K562 (cell line): ENCODE results near the gene CYYR1. TPM values are rescaled to one million over a fixed set of nuclear protein-coding genes. Genes with fewer than 3 reads are reported as not detected.

ENCODE experiments used
- ATAC-seq: fragments of 200-7000 bp; cut with Tn5 transposase; 3 replicates; pipeline ENCODE4 v1.9.1; 2020; ENCODE audit warnings: moderate library complexity
- BruUV-seq: library from RNA; stranded (reverse); fragments of 400-500 nt; replicated peaks from 2 replicates; lab custom pipeline; 2021; lab: Mats Ljungman, UMichigan
- CTCF ChIA-PET: fragments of 300-600 bp; formaldehyde crosslinking; extraction: SDS; loops from one replicate; lab custom pipeline; 2021; ENCODE audit warnings: low intra/inter-chr PET ratio; lab: Yijun Ruan, JAX
- POLR2A ChIA-PET: fragments of 300-600, 350-650 bp; sonication (Branson Sonifier 250); formaldehyde crosslinking; extraction: SDS; loops from one replicate; lab custom pipeline; 2021; ENCODE audit warnings: antibody characterized with exemption, inconsistent platforms; lab: Yijun Ruan, JAX
- DNase-seq, 4 experiments: peaks; one replicate each; pipeline versions ENCODE4 v3.0.0 to v3.0.0-alpha.2; 2011 to 2018; ENCODE audit warnings: low spot score in 3 of 4, mixed read lengths in 3 of 4; ENCODE audit errors: extremely low read depth in 1 of 4
- FAIRE-seq: peaks from 2 replicates; lab custom pipeline; 2011; peaks lifted over from hg19 to GRCh38; lab: Jason Lieb, UNC
- H2AFZ ChIP-seq: 2 replicates; pipeline ENCODE4 v1.6.0; 2011; ENCODE audit warnings: low read depth, low read length, control low read depth, inconsistent platforms
- H3K27ac ChIP-seq: fragments of 200-600 bp; 3 replicates; pipeline ENCODE4 v1.8.0; 2011; ENCODE audit warnings: low read depth, mild to moderate bottlenecking, control low read depth, inconsistent platforms, low read length, moderate library complexity, mixed read lengths; ENCODE audit errors: extremely low read depth
- H3K27me3 ChIP-seq, 2 experiments: fragments of 300-600 bp in 1 of 2; 2 replicates in 1 of 2; 3 replicates in 1 of 2; pipeline versions ENCODE4 v1.6.0 to v1.8.0; 2011; ENCODE audit warnings: inconsistent platforms in 2 of 2, low read length in 2 of 2, mild to moderate bottlenecking in 1 of 2, mixed read lengths in 1 of 2, moderate library complexity in 1 of 2; ENCODE audit not compliant: control insufficient read depth in 2 of 2, insufficient read depth in 2 of 2
- H3K36me3 ChIP-seq: fragments of 300-600 bp; 3 replicates; pipeline ENCODE4 v1.8.0; 2011; ENCODE audit warnings: mild to moderate bottlenecking, low read length, inconsistent platforms; ENCODE audit not compliant: control insufficient read depth, insufficient read depth
- H3K4me1 ChIP-seq, 2 experiments: fragments of 200-600 bp in 1 of 2; replicated peaks in 1 of 2; 2 replicates in 1 of 2; 3 replicates in 1 of 2; pipeline versions ENCODE4 v1.5.1 to v1.8.0; 2011; ENCODE audit warnings: inconsistent platforms in 2 of 2, low read length in 2 of 2, mild to moderate bottlenecking in 1 of 2, mixed read lengths in 1 of 2, moderate library complexity in 1 of 2; ENCODE audit not compliant: control insufficient read depth in 2 of 2, insufficient read depth in 2 of 2
- H3K4me2 ChIP-seq: 2 replicates; pipeline ENCODE4 v1.6.1; 2011; ENCODE audit warnings: low read length, control low read depth, inconsistent platforms, mixed read lengths; ENCODE audit not compliant: insufficient read depth
- H3K4me3 ChIP-seq: fragments of 200-600 bp; sonication (generic), shearing (Covaris generic); 2 replicates; pipeline ENCODE4 v1.5.1; 2016; ENCODE audit warnings: control low read depth, inconsistent platforms
- H3K79me2 ChIP-seq: fragments of 200-600 bp; 3 replicates; pipeline ENCODE4 v1.8.0; 2011; ENCODE audit warnings: low read length, inconsistent platforms; ENCODE audit not compliant: control insufficient read depth, insufficient read depth
- H3K9ac ChIP-seq, 2 experiments: 2 replicates each; pipeline versions ENCODE4 v1.6.0 to v1.6.1; 2011; ENCODE audit warnings: low read depth in 2 of 2, low read length in 2 of 2, control low read depth in 1 of 2, inconsistent platforms in 1 of 2, mild to moderate bottlenecking in 1 of 2, mixed read lengths in 1 of 2; ENCODE audit not compliant: insufficient read depth in 1 of 2
- H3K9me1 ChIP-seq: one replicate; pipeline ENCODE4 v1.6.0; 2011; ENCODE audit warnings: inconsistent platforms, mild to moderate bottlenecking, low read length, moderate library complexity; ENCODE audit not compliant: control insufficient read depth, insufficient read depth
- H3K9me3 ChIP-seq: replicated peaks from 2 replicates; pipeline ENCODE4 v1.5.1; 2011; ENCODE audit warnings: low read depth, low read length, inconsistent platforms; ENCODE audit not compliant: control insufficient read depth, insufficient read depth
- H4K20me1 ChIP-seq: replicated peaks from 2 replicates; pipeline ENCODE4 v1.6.1; 2011; ENCODE audit warnings: low read length, inconsistent platforms, mixed read lengths; ENCODE audit not compliant: control insufficient read depth, insufficient read depth
- CREM ChIP-seq: IDR thresholded peaks from 2 replicates; pipeline ENCODE4 v1.6.1; 2014; ENCODE audit warnings: antibody characterized with exemption, low read depth
- KLF1 ChIP-seq: fragments of 450-650 bp; IDR thresholded peaks from 2 replicates; pipeline ENCODE4 v1.6.1; 2016; ENCODE audit warnings: missing genetic modification characterization, missing compliant biosample characterization
- NR2F6 ChIP-seq: fragments of 450-650 bp; formaldehyde crosslinking; IDR thresholded peaks from 2 replicates; pipeline ENCODE4 v1.4.0; 2020; ENCODE audit warnings: mild to moderate bottlenecking
- PCBP1 ChIP-seq: fragments of 200-400 bp; formaldehyde crosslinking; IDR thresholded peaks from 2 replicates; pipeline ENCODE4 v1.6.1; 2018; ENCODE audit warnings: mild to moderate bottlenecking, low read depth, low read length; ENCODE audit not compliant: poor library complexity, severe bottlenecking
- PHTF2 ChIP-seq: fragments of 250-450 bp; sonication (Bioruptor Pico); IDR thresholded peaks from 2 replicates; pipeline ENCODE4 v1.5.0; 2021; ENCODE audit warnings: mild to moderate bottlenecking
- PPARD ChIP-seq: fragments of 250-450 bp; sonication (Bioruptor Pico); IDR thresholded peaks from 2 replicates; pipeline ENCODE4 v1.8.0; 2022; ENCODE audit warnings: inconsistent platforms, mild to moderate bottlenecking, moderate library complexity
- SRF ChIP-seq, 2 experiments: fragments of 250-450, 450-650 bp in 1 of 2; sonication (Bioruptor Pico) in 1 of 2; sonication (generic) in 1 of 2; formaldehyde crosslinking; IDR thresholded peaks; 2 replicates each; pipeline versions ENCODE4 v1.5.0 to v1.5.1; 2020 to 2022; ENCODE audit warnings: mild to moderate bottlenecking in 1 of 2, missing genetic modification reagents in 1 of 2
- TAF7 ChIP-seq: fragments of 450-650 bp; IDR thresholded peaks from 2 replicates; pipeline ENCODE4 v1.6.1; 2016; ENCODE audit warnings: missing genetic modification characterization, missing compliant biosample characterization
- TARDBP ChIP-seq: fragments of 450-650 bp; IDR thresholded peaks from 2 replicates; pipeline ENCODE4 v1.6.1; 2016
- ZNF134 ChIP-seq: fragments of 250-450 bp; sonication (Bioruptor Pico); conservative IDR thresholded peaks from 2 replicates; pipeline ENCODE4 v1.4.0; 2020
- ZNF197 ChIP-seq: fragments of 200-800 bp; sonication (Bioruptor generic); IDR thresholded peaks from 2 replicates; pipeline ENCODE4 v1.6.1; 2016; ENCODE audit warnings: low read depth, missing genetic modification characterization, missing compliant biosample characterization
- ZNF24 ChIP-seq: fragments of 450-650 bp; IDR thresholded peaks from 2 replicates; pipeline ENCODE4 v1.6.1; 2016
- ZNF316 ChIP-seq: fragments of 450-650 bp; IDR thresholded peaks from 2 replicates; pipeline ENCODE4 v1.6.1; 2016
- WGBS: fragments of 100-300 bp; shearing (Covaris generic); methylation state at CpG from one replicate; pipeline ENCODE4 v1.1.6; 2016; ENCODE audit warnings: low coverage, mixed read lengths; ENCODE audit not compliant: insufficient coverage; ENCODE audit errors: missing lambda C conversion rate; 5-methylcytosine and 5-hydroxymethylcytosine counted together
- in situ Hi-C: fragments of 300-500 bp; cut with MboI; formaldehyde crosslinking; loops from 4 replicates; pipeline ENCODE4 v1.15.0; 2018; ENCODE audit warnings: inconsistent platforms, mixed read lengths
- intact Hi-C: fragments of 100-400 bp; cut with micrococcal nuclease; formaldehyde crosslinking; loops from 2 replicates; pipeline ENCODE4 v1.14.2; 2022
- polyA plus RNA-seq, 8 experiments: library from polyadenylated mRNA; depleted of rRNA in 4 of 8; stranded (reverse) in 5 of 8; unstranded in 3 of 8; fragments of >200 nt; fragmentation: Nextera tagmentation in 2 of 8; fragmentation: Illumina TruSeq in 1 of 8; extraction: Ambion mirVana in 2 of 8; extraction: Trizol in 1 of 8; gene quantifications; 2 replicates each; pipeline versions ENCODE4 v1.2.1 to v1.2.3, GENCODE V29; 2011 to 2014; ENCODE audit warnings: inconsistent platforms in 1 of 8, missing spikeins in 1 of 8
- total RNA-seq, 7 experiments: library from RNA; depleted of rRNA in 6 of 7; stranded (reverse); fragments of >200 nt in 6 of 7; fragmentation: Illumina TruSeq in 2 of 7; extraction: Trizol in 2 of 7; gene quantifications; 2 replicates each; pipeline versions ENCODE4 v1.2.1 to v1.2.3, GENCODE V29; 2011 to 2021; ENCODE audit warnings: low replicate concordance in 1 of 7
- TF ChIP-seq, protein P1 (sequence below), 2 experiments: fragments of 450-650 bp in 1 of 2; sonication (generic) in 1 of 2; formaldehyde crosslinking; conservative IDR thresholded peaks; 2 replicates each; pipeline versions ENCODE4 v1.4.0 to v1.8.1; 2020 to 2022; ENCODE audit warnings: mild to moderate bottlenecking in 1 of 2, missing genetic modification reagents in 1 of 2
- TF ChIP-seq, protein P2 (sequence below), 2 experiments: fragments of 450-650 bp; IDR thresholded peaks; 2 replicates each; pipeline ENCODE4 v1.6.1; 2016; ENCODE audit warnings: mild to moderate bottlenecking in 2 of 2, borderline replicate concordance in 1 of 2, low read depth in 1 of 2, moderate library complexity in 1 of 2

Gene CYYR1
- total and polyA plus RNA-seq, 9 of the 15 experiments (the other 6 are each of a cell fraction or from before 2014, with no cell fraction given) = not detected

DNA sequence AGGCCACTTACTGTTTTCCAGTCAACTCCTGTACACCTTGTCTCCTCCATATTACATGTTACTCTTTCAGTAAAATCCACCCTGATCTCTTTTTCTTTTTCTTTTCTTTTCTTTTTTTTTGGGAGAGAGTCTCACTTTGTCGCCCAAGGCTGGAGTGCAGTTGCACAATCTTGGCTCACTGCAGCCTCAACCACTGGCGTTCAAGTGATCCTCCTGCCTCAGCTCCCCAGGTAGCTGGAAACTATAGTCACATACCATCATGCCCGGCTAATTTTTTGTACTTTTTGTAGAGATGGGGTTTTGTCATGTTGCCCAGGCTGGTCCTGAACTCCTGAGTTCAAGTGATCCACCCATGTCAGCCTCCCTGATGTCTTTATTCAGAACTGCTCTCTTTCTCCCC is 57.8 kb downstream of the CYYR1 start:
- Histone ChIP-seq H4K20me1 (no peaks in the 10 kb centered on the region), H3K4me2 (no peak overlapping the region), H3K79me2 (no peaks in the 10 kb centered on the region), H3K9ac (no peak overlapping the region), H3K27ac (no peak overlapping the region), H3K4me3 (no peak overlapping the region), H3K27me3 (no peaks in the 10 kb centered on the region), H3K4me1 (no peaks in the 10 kb centered on the region), H3K9me1 (no peaks in the 10 kb centered on the region), H3K36me3 (no peaks in the 10 kb centered on the region), H2AFZ (no peak overlapping the region), H3K9me3 (no peaks in the 10 kb centered on the region)
- ChIA-PET CTCF (no interaction called here), POLR2A (no interaction called here)
- no peak for FAIRE-seq
- DNase-seq = no peak
- intact Hi-C loops = no loop called here
- no peak for ATAC-seq
- 2% methylated on average over 3 of the region's 3 CpGs for WGBS
- in situ Hi-C loops = no loop called here
- BruUV-seq = no TSS peak
- TF ChIP-seq ZNF24 (no peak), CREM (no peak), PCBP1 (no peak), ZNF316 (no peak), ZNF134 (no peak), TARDBP (no peak), NR2F6 (CRISPR knock-in tag) (no peak), KLF1 (tag) (no peak), PHTF2 (CRISPR knock-in tag) (no peak), TAF7 (tag) (no peak), SRF (CRISPR knock-in tag; IDR thresholded peaks at IDR 0.05) (no peak), ZNF197 (CRISPR knock-in tag) (no peak), PPARD (CRISPR knock-in tag) (no peak)
- TF ChIP-seq, protein P1, sequence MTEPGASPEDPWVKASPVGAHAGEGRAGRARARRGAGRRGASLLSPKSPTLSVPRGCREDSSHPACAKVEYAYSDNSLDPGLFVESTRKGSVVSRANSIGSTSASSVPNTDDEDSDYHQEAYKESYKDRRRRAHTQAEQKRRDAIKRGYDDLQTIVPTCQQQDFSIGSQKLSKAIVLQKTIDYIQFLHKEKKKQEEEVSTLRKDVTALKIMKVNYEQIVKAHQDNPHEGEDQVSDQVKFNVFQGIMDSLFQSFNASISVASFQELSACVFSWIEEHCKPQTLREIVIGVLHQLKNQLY (CRISPR knock-in tag; conservative IDR thresholded peaks at IDR 0.05) = no peak
- TF ChIP-seq, protein P2, sequence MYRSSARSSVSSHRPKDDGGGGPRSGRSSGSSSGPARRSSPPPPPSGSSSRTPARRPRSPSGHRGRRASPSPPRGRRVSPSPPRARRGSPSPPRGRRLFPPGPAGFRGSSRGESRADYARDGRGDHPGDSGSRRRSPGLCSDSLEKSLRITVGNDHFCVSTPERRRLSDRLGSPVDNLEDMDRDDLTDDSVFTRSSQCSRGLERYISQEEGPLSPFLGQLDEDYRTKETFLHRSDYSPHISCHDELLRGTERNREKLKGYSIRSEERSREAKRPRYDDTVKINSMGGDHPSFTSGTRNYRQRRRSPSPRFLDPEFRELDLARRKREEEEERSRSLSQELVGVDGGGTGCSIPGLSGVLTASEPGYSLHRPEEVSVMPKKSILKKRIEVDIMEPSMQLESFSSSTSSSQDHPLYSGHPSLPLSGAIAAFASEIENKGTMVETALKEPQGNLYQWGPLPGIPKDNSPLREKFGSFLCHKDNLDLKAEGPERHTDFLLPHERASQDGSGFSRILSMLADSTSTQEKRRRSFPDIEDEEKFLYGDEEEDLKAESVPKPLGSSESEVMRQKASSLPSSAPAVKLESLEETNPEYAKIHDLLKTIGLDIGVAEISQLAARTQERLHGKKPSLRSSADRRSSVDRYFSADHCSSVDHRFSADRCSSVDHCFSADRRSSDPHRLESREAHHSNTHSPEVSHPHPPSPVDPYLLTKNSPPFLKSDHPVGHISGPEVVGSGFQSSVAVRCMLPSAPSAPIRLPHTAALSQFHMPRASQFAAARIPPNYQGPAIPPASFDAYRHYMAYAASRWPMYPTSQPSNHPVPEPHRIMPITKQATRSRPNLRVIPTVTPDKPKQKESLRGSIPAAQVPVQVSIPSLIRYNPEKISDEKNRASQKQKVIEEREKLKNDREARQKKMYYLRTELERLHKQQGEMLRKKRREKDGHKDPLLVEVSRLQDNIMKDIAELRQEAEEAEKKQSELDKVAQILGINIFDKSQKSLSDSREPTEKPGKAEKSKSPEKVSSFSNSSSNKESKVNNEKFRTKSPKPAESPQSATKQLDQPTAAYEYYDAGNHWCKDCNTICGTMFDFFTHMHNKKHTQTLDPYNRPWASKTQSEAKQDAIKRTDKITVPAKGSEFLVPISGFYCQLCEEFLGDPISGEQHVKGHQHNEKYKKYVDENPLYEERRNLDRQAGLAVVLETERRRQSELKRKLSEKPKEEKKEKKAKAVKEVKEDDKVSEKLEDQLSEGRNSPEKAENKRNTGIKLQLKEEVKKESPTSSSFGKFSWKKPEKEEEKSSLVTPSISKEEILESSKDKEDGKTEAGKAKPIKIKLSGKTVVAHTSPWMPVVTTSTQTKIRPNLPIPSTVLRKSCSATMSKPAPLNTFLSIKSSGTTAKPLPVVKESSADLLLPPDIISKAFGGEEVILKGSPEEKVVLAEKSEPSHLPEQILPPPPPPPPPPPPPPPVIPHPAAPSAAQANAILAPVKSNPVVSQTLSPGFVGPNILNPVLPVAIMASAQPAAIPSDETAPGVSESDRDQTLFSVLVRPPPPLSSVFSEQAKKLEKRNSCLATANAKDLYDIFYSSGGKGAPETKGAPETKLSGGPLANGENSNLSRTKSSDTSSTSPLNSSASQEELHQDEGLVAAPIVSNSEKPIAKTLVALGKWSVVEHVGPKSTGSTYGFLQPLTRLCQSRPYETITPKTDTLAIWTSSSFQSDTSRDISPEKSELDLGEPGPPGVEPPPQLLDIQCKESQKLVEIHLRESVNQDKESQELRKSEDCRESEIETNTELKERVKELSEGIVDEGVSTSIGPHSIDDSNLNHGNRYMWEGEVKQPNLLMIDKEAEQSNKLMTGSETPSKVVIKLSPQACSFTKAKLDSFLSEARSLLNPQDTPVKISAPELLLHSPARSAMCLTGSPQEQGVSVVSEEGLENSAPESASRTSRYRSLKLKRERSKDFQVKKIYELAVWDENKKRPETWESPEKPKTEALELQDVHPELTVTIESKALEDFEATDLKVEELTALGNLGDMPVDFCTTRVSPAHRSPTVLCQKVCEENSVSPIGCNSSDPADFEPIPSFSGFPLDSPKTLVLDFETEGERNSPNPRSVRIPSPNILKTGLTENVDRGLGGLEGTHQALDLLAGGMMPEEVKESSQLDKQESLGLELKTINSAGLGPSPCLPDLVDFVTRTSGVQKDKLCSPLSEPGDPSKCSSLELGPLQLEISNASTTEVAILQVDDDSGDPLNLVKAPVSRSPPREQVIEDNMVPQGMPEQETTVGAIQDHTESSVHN (IDR thresholded peaks at IDR 0.05; ENCODE audit: borderline replicate concordance in 1 of 2, low read depth in 1 of 2) = no peak
